K562 (cell line): ENCODE results near the gene UBE2M. TPM values are rescaled to one million over a fixed set of nuclear protein-coding genes. Genes with fewer than 3 reads are reported as not detected.

ENCODE experiments used
- ATAC-seq: fragments of 200-7000 bp; cut with Tn5 transposase; 3 replicates; pipeline ENCODE4 v1.9.1; 2020; ENCODE audit warnings: moderate library complexity
- BruUV-seq: library from RNA; stranded (reverse); fragments of 400-500 nt; replicated peaks from 2 replicates; lab custom pipeline; 2021; lab: Mats Ljungman, UMichigan
- CTCF ChIA-PET: fragments of 300-600 bp; formaldehyde crosslinking; extraction: SDS; loops from one replicate; lab custom pipeline; 2021; ENCODE audit warnings: low intra/inter-chr PET ratio; lab: Yijun Ruan, JAX
- POLR2A ChIA-PET: fragments of 300-600, 350-650 bp; sonication (Branson Sonifier 250); formaldehyde crosslinking; extraction: SDS; loops from one replicate; lab custom pipeline; 2021; ENCODE audit warnings: antibody characterized with exemption, inconsistent platforms; lab: Yijun Ruan, JAX
- DNase-seq, 4 experiments: peaks; one replicate each; pipeline versions ENCODE4 v3.0.0 to v3.0.0-alpha.2; 2011 to 2018; ENCODE audit warnings: low spot score in 3 of 4, mixed read lengths in 3 of 4; ENCODE audit errors: extremely low read depth in 1 of 4
- FAIRE-seq: peaks from 2 replicates; lab custom pipeline; 2011; peaks lifted over from hg19 to GRCh38; lab: Jason Lieb, UNC
- H2AFZ ChIP-seq: 2 replicates; pipeline ENCODE4 v1.6.0; 2011; ENCODE audit warnings: low read depth, low read length, control low read depth, inconsistent platforms
- H3K27ac ChIP-seq: fragments of 200-600 bp; 3 replicates; pipeline ENCODE4 v1.8.0; 2011; ENCODE audit warnings: low read depth, mild to moderate bottlenecking, control low read depth, inconsistent platforms, low read length, moderate library complexity, mixed read lengths; ENCODE audit errors: extremely low read depth
- H3K27me3 ChIP-seq, 2 experiments: fragments of 300-600 bp in 1 of 2; 2 replicates in 1 of 2; 3 replicates in 1 of 2; pipeline versions ENCODE4 v1.6.0 to v1.8.0; 2011; ENCODE audit warnings: inconsistent platforms in 2 of 2, low read length in 2 of 2, mild to moderate bottlenecking in 1 of 2, mixed read lengths in 1 of 2, moderate library complexity in 1 of 2; ENCODE audit not compliant: control insufficient read depth in 2 of 2, insufficient read depth in 2 of 2
- H3K36me3 ChIP-seq: fragments of 300-600 bp; 3 replicates; pipeline ENCODE4 v1.8.0; 2011; ENCODE audit warnings: mild to moderate bottlenecking, low read length, inconsistent platforms; ENCODE audit not compliant: control insufficient read depth, insufficient read depth
- H3K4me1 ChIP-seq, 2 experiments: fragments of 200-600 bp in 1 of 2; replicated peaks in 1 of 2; 2 replicates in 1 of 2; 3 replicates in 1 of 2; pipeline versions ENCODE4 v1.5.1 to v1.8.0; 2011; ENCODE audit warnings: inconsistent platforms in 2 of 2, low read length in 2 of 2, mild to moderate bottlenecking in 1 of 2, mixed read lengths in 1 of 2, moderate library complexity in 1 of 2; ENCODE audit not compliant: control insufficient read depth in 2 of 2, insufficient read depth in 2 of 2
- H3K4me2 ChIP-seq: 2 replicates; pipeline ENCODE4 v1.6.1; 2011; ENCODE audit warnings: low read length, control low read depth, inconsistent platforms, mixed read lengths; ENCODE audit not compliant: insufficient read depth
- H3K4me3 ChIP-seq: fragments of 200-600 bp; sonication (generic), shearing (Covaris generic); 2 replicates; pipeline ENCODE4 v1.5.1; 2016; ENCODE audit warnings: control low read depth, inconsistent platforms
- H3K79me2 ChIP-seq: fragments of 200-600 bp; 3 replicates; pipeline ENCODE4 v1.8.0; 2011; ENCODE audit warnings: low read length, inconsistent platforms; ENCODE audit not compliant: control insufficient read depth, insufficient read depth
- H3K9ac ChIP-seq, 2 experiments: 2 replicates each; pipeline versions ENCODE4 v1.6.0 to v1.6.1; 2011; ENCODE audit warnings: low read depth in 2 of 2, low read length in 2 of 2, control low read depth in 1 of 2, inconsistent platforms in 1 of 2, mild to moderate bottlenecking in 1 of 2, mixed read lengths in 1 of 2; ENCODE audit not compliant: insufficient read depth in 1 of 2
- H3K9me1 ChIP-seq: one replicate; pipeline ENCODE4 v1.6.0; 2011; ENCODE audit warnings: inconsistent platforms, mild to moderate bottlenecking, low read length, moderate library complexity; ENCODE audit not compliant: control insufficient read depth, insufficient read depth
- H3K9me3 ChIP-seq: replicated peaks from 2 replicates; pipeline ENCODE4 v1.5.1; 2011; ENCODE audit warnings: low read depth, low read length, inconsistent platforms; ENCODE audit not compliant: control insufficient read depth, insufficient read depth
- H4K20me1 ChIP-seq: replicated peaks from 2 replicates; pipeline ENCODE4 v1.6.1; 2011; ENCODE audit warnings: low read length, inconsistent platforms, mixed read lengths; ENCODE audit not compliant: control insufficient read depth, insufficient read depth
- POLR2AphosphoS2 ChIP-seq: IDR thresholded peaks from 2 replicates; pipeline ENCODE4 v1.6.1; 2012; ENCODE audit warnings: low read length, improper control_type of control experiment
- POLR2G ChIP-seq: fragments of 200-400 bp; formaldehyde crosslinking; IDR thresholded peaks from 2 replicates; pipeline ENCODE4 v1.6.1; 2017; ENCODE audit warnings: low read depth, mild to moderate bottlenecking, antibody characterized with exemption, low read length, moderate library complexity
- PYGO2 ChIP-seq: fragments of 450-650 bp; IDR thresholded peaks from 2 replicates; pipeline ENCODE4 v1.6.1; 2016; ENCODE audit warnings: mild to moderate bottlenecking, missing genetic modification characterization, moderate library complexity, missing compliant biosample characterization
- STAT6 ChIP-seq: sonication (generic); formaldehyde crosslinking; IDR thresholded peaks from 2 replicates; pipeline ENCODE4 v1.8.1; 2023; ENCODE audit warnings: mild to moderate bottlenecking, missing genetic modification reagents
- THAP12 ChIP-seq: fragments of 250-450 bp; sonication (Bioruptor Pico); IDR thresholded peaks from 2 replicates; pipeline ENCODE4 v1.9.0; 2021; ENCODE audit warnings: mild to moderate bottlenecking, inconsistent platforms
- ZNF197 ChIP-seq: fragments of 200-800 bp; sonication (Bioruptor generic); IDR thresholded peaks from 2 replicates; pipeline ENCODE4 v1.6.1; 2016; ENCODE audit warnings: low read depth, missing genetic modification characterization, missing compliant biosample characterization
- ZNF212 ChIP-seq: fragments of 450-650 bp; formaldehyde crosslinking; IDR thresholded peaks from 2 replicates; pipeline ENCODE4 v1.4.0; 2020; ENCODE audit warnings: mild to moderate bottlenecking
- WGBS: fragments of 100-300 bp; shearing (Covaris generic); methylation state at CpG from one replicate; pipeline ENCODE4 v1.1.6; 2016; ENCODE audit warnings: low coverage, mixed read lengths; ENCODE audit not compliant: insufficient coverage; ENCODE audit errors: missing lambda C conversion rate; 5-methylcytosine and 5-hydroxymethylcytosine counted together
- in situ Hi-C: fragments of 300-500 bp; cut with MboI; formaldehyde crosslinking; loops from 4 replicates; pipeline ENCODE4 v1.15.0; 2018; ENCODE audit warnings: inconsistent platforms, mixed read lengths
- intact Hi-C: fragments of 100-400 bp; cut with micrococcal nuclease; formaldehyde crosslinking; loops from 2 replicates; pipeline ENCODE4 v1.14.2; 2022
- polyA plus RNA-seq, 8 experiments: library from polyadenylated mRNA; depleted of rRNA in 4 of 8; stranded (reverse) in 5 of 8; unstranded in 3 of 8; fragments of >200 nt; fragmentation: Nextera tagmentation in 2 of 8; fragmentation: Illumina TruSeq in 1 of 8; extraction: Ambion mirVana in 2 of 8; extraction: Trizol in 1 of 8; gene quantifications; 2 replicates each; pipeline versions ENCODE4 v1.2.1 to v1.2.3, GENCODE V29; 2011 to 2014; ENCODE audit warnings: inconsistent platforms in 1 of 8, missing spikeins in 1 of 8
- total RNA-seq, 7 experiments: library from RNA; depleted of rRNA in 6 of 7; stranded (reverse); fragments of >200 nt in 6 of 7; fragmentation: Illumina TruSeq in 2 of 7; extraction: Trizol in 2 of 7; gene quantifications; 2 replicates each; pipeline versions ENCODE4 v1.2.1 to v1.2.3, GENCODE V29; 2011 to 2021; ENCODE audit warnings: low replicate concordance in 1 of 7

The UBE2M gene
- total and polyA plus RNA-seq, 9 of the 15 experiments (the other 6 are each of a cell fraction or from before 2014, with no cell fraction given) = 0.92 to 163 (median 85.7) TPM

GRCh38 chr19:58569943-58570670, 11.7 kb upstream of the UBE2M start (continued):
- TF ChIP-seq THAP12 (CRISPR knock-in tag) = no peak
- no peak for TF ChIP-seq PYGO2 (tag)
- no peak for TF ChIP-seq ZNF197 (CRISPR knock-in tag)
- TF ChIP-seq, all 486 proteins: peak for 0

- peaks cover 42% of the 10 kb centered on the region; the same call in 2 of the 3 replicates for H3K36me3 ChIP-seq
- H3K4me2 ChIP-seq = no peak overlapping the region
- H3K4me1 ChIP-seq = peaks cover 22 to 23% of the 10 kb centered on the region in 2 experiments; a peak in 4 of 5 replicates
- FAIRE-seq (no peak), ATAC-seq (no peak), DNase-seq (no peak)
- H3K27ac ChIP-seq = no peak overlapping the region
- H3K27me3 ChIP-seq = no peaks in the 10 kb centered on the region
- H3K9me1 ChIP-seq = no peaks in the 10 kb centered on the region
- in situ Hi-C loops (no loop called here), intact Hi-C loops (no loop called here)
- TF ChIP-seq ZNF212 (CRISPR knock-in tag) (no peak), POLR2G (peak; percentile 14; the same call in 1 of the 2 replicates), POLR2AphosphoS2 (0 out of 2 replicates have a peak, but pooled peaks have one; percentile 38), STAT6 (no peak)
- no peaks in the 10 kb centered on the region for H3K9me3 ChIP-seq
- CTCF ChIA-PET = no interaction called here
- POLR2A ChIA-PET = interaction anchor here (0.6 to 2.8 kb wide), 2 partner anchors 10 to 1180 kb away, joined by 3 to 14 read pairs; partner anchors contain the start of gene ZNF548
- no TSS peak for BruUV-seq
- no peak overlapping the region for H2AFZ ChIP-seq
- H4K20me1 ChIP-seq = no peaks in the 10 kb centered on the region
- peak overlapping the region in 1 of 2 experiments; percentile 8; a peak in 2 of 4 replicates for H3K9ac ChIP-seq
- H3K79me2 ChIP-seq = peaks cover 13% of the 10 kb centered on the region
- no peak overlapping the region for H3K4me3 ChIP-seq
- whole genome bisulfite sequencing = 83% methylated on average over 6 of the region's 6 CpGs
Observed at GRCh38 chr19:58569191-58569942, 11.0 kb upstream of the UBE2M start.
